IPS-15b (cell line): ENCODE results near the gene PTK6.

Experiments used
- H3K27me3 ChIP-seq: one replicate; pipeline ENCODE4 v1.6.1; 2013; ENCODE audit warnings: low read length; ENCODE audit not compliant: control insufficient read depth, insufficient read depth
- H3K36me3 ChIP-seq: one replicate; pipeline ENCODE4 v1.6.1; 2013; ENCODE audit warnings: low read length; ENCODE audit not compliant: control insufficient read depth, insufficient read depth
- H3K4me1 ChIP-seq: one replicate; pipeline ENCODE4 v1.6.1; 2013; ENCODE audit warnings: mild to moderate bottlenecking, low read length; ENCODE audit not compliant: control insufficient read depth, insufficient read depth
- H3K4me3 ChIP-seq: one replicate; pipeline ENCODE4 v1.5.1; 2013; ENCODE audit warnings: low read depth, low read length
- H3K9ac ChIP-seq: one replicate; pipeline ENCODE4 v1.6.1; 2013; ENCODE audit warnings: low read depth, mild to moderate bottlenecking, low read length
- H3K9me3 ChIP-seq: one replicate; pipeline ENCODE4 v1.6.1; 2013; ENCODE audit warnings: mild to moderate bottlenecking, low read length; ENCODE audit not compliant: control insufficient read depth, insufficient read depth

Gene PTK6

GRCh38 chr20:63536997-63537524, at the start of gene PTK6:
Gene PTK6 (minus strand): TSS chr20:63537376. CDS start chr20:63537314, 62 bp downstream.
- no peaks in the 10 kb centered on the region for H3K27me3 ChIP-seq
- H3K9me3 ChIP-seq, result no peaks in the 10 kb centered on the region
- H3K4me1 ChIP-seq, result no peaks in the 10 kb centered on the region
- H3K9ac ChIP-seq, result no peak within 1 kb of the TSS
- peak within 1 kb of the TSS; percentile 27 for H3K4me3 ChIP-seq
- no peaks in the 10 kb centered on the region for H3K36me3 ChIP-seq

DNA sequence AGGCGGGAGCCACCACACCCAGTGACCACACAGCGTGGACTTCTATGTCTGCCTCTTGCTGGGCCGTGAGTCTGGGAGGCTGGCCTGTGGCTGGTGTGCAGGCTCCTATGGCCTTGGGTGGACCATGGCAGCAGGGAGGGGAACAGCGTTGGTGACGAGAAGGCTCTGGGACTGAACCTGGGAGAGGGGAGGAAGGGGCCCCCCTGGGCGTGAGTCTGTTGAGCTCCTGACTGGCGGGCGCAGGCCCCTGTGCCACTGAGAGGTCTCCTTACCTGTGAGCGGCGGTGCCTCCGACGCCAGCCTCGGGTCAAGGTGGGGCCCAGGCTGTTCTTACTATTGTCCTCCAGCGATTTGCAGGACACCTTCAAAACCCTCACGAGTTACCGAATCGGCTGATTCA, 49.6 kb upstream of the PTK6 start:
- H3K36me3 ChIP-seq, result peaks cover 23% of the 10 kb centered on the region
- no peak overlapping the region for H3K4me3 ChIP-seq

GRCh38 chr20:63585616-63586565, 48.7 kb upstream of the PTK6 start:
- H3K27me3 ChIP-seq, result no peaks in the 10 kb centered on the region
- peaks cover 2% of the 10 kb centered on the region for H3K4me1 ChIP-seq
- no peaks in the 10 kb centered on the region for H3K9me3 ChIP-seq
- peaks cover 20% of the 10 kb centered on the region for H3K36me3 ChIP-seq
- H3K9ac ChIP-seq, result no peak overlapping the region
- no peak overlapping the region for H3K4me3 ChIP-seq

More for the DNA sequence above, 49.6 kb upstream of the PTK6 start:
- Histone ChIP-seq H3K9me3 (no peaks in the 10 kb centered on the region), H3K27me3 (no peaks in the 10 kb centered on the region), H3K9ac (no peak overlapping the region), H3K4me1 (peaks cover 2% of the 10 kb centered on the region)

DNA sequence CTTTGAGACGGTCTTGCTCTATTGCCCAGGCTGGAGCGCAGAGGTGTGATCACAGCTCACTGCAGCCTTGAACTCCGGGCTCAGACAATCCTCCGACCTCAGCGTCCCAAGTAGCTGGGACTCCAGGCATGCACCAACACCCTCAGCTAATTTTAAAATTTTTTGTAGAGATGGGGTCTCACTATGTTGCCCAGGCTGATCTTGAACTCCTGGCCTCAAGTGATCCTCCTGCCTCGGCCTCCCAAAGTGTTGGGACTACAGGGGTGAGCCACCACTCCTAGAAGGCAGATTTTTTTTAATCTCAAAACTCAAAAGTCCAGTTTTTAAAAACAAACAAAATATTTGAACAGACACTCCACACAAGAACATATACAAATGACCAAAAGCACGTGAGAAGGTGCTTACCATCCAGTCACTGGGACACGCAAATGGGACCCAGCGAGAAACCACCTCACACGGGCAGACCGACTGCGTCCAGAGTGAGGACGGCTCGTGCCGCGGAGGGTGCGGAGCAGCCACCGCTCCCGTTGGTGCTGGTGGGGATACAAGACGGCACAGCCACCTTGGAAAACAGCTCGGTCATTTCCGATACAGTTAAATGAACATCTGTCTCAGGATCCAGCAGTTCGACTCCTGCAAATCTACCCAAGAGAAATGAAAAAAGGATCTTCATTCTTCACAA, 45.3 kb upstream of the PTK6 start:
- H3K4me3 ChIP-seq, result no peak overlapping the region
- H3K36me3 ChIP-seq, result no peaks in the 10 kb centered on the region
- no peak overlapping the region for H3K9ac ChIP-seq
- no peaks in the 10 kb centered on the region for H3K9me3 ChIP-seq
- no peaks in the 10 kb centered on the region for H3K27me3 ChIP-seq
- H3K4me1 ChIP-seq, result no peaks in the 10 kb centered on the region

DNA sequence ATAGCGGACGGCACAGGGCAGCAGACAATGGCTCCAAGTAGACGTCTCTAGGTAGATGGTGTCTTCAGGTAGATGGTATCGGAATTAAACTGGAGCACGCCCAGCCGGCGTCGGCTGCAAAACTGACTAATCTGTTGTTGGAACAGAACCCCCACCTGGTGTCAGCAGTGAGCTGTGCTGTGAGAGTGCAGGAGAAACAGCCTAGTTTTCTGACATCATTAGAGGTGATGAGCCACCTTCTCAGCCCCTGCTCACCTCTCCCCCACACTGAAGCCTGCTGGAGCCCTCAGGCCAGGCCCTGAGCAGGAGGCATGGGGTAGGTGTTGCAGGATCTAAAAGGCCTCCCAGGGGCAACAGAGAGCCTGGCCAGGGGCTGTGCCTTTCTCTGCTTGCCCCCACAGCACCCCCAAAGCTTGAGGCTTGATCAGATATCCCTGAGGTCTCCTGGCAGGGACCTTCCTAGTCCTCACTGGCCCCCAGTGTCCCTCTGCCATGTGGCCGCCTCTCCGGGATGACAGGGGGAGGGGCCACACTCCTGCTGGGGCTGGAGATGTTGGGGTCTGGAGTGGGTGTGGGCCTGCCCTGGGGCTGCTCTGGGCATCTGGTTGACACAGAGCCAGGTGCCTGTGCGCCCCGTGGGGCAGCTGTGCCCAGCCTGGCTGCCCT, 43.8 kb upstream of the PTK6 start:
- Histone ChIP-seq H3K9me3 (no peaks in the 10 kb centered on the region), H3K9ac (no peak overlapping the region), H3K27me3 (no peaks in the 10 kb centered on the region), H3K4me3 (no peak overlapping the region), H3K4me1 (no peaks in the 10 kb centered on the region), H3K36me3 (no peaks in the 10 kb centered on the region)

DNA sequence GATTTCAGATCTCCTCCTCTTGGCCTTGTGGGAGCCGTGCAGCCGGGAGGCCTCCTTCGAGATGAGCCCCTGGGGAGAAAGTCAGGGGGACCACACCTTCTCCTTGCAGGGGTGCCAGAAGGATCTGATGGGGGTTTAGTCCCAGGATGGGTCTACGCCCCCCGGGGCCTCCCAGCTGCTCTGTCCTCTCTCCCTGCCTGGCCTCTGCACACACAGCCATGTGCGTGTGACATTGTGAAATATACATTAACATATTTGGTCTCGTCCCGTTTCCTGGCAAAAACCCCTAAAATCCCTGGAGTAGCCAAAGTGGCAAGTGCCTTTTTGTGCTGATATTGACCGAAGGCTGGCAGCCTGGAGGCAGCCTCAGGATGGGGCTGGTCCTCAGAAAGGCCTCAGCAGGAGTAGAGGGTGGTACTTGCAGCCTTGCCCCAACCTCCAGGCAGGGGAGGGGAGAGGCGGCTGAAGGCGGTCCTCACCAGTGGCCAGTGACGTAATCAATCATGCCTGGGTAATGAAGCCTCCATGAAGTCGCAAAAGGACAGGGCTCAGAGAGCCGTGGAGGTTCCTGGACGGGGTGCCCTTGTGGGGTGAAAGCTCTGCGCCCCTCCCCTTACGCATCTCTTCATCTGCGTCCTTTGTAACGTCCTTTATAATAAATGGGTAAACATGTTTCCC, 42.0 kb upstream of the PTK6 start:
- Histone ChIP-seq H3K4me3 (no peak overlapping the region), H3K27me3 (no peaks in the 10 kb centered on the region), H3K4me1 (peaks cover 2% of the 10 kb centered on the region)

GRCh38 chr20:63578224-63579016, 41.2 kb upstream of the PTK6 start:
- Histone ChIP-seq H3K9me3 (no peaks in the 10 kb centered on the region), H3K4me3 (no peak overlapping the region), H3K9ac (no peak overlapping the region), H3K4me1 (peaks cover 2% of the 10 kb centered on the region), H3K36me3 (no peaks in the 10 kb centered on the region), H3K27me3 (no peaks in the 10 kb centered on the region)

More for the DNA sequence above, 42.0 kb upstream of the PTK6 start:
- Histone ChIP-seq H3K9me3 (no peaks in the 10 kb centered on the region), H3K9ac (no peak overlapping the region), H3K36me3 (no peaks in the 10 kb centered on the region)

- Histone ChIP-seq H3K27me3 (no peaks in the 10 kb centered on the region), H3K36me3 (no peaks in the 10 kb centered on the region), H3K9me3 (no peaks in the 10 kb centered on the region), H3K9ac (no peak overlapping the region), H3K4me3 (no peak overlapping the region), H3K4me1 (peaks cover 2% of the 10 kb centered on the region)
These were observed 40.2 kb upstream of the PTK6 start for GRCh38 chr20:63577317-63577894.

DNA sequence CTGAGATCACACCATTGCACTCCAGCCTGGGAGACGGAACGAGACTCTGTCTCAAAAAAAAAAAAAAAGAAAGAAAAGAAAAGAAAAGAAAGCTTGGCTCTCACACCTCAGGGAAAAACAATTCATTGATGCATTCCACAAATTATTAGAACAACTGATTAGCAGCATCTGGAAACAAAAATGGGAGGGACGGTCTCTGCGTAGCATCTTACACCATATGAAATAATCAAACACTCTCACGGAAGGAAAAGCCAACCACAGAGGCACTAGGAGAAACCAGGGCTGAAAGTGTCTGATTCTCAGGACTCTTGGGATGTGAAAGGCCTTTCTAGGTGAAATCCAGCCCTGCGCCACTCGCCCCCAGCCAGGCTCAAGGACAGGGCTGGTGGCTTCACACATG, 39.1 kb upstream of the PTK6 start:
- Histone ChIP-seq H3K4me1 (peaks cover 2% of the 10 kb centered on the region), H3K4me3 (no peak overlapping the region), H3K9ac (no peak overlapping the region), H3K9me3 (no peaks in the 10 kb centered on the region), H3K36me3 (no peaks in the 10 kb centered on the region), H3K27me3 (no peaks in the 10 kb centered on the region)

- Histone ChIP-seq H3K9ac (no peak overlapping the region), H3K4me1 (peaks cover 2% of the 10 kb centered on the region), H3K4me3 (peak overlapping the region; percentile 35), H3K36me3 (peaks cover 4% of the 10 kb centered on the region), H3K27me3 (no peaks in the 10 kb centered on the region), H3K9me3 (no peaks in the 10 kb centered on the region)
These were observed 37.9 kb upstream of the PTK6 start for GRCh38 chr20:63574829-63575743.
